ENCODE data around the gene LRRN3.

Gene LRRN3

DNA sequence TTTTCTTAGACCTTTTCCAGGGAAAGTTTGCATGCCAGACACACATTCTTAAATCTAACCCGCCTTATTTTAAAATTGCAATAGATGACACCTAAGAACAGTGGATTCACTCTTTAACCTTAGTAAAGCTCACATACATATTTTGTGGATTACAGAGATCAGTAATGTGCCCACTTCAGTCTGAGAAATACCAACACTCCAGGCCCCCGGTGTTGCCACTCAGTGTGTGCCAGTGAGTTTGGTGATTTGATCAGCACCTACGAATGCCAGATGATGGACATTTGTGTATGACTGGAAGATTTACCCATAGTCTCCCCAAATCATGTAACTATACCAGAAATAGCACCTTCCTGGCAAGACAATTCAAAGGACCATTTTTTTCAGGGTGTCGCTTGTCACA lies 2.6 kb downstream of the LRRN3 start:
- H4K20me1 ChIP-seq (ENCODE audit: insufficient read depth) = no peaks in the 10 kb centered on the region
- H3K27ac ChIP-seq = peak overlapping the region; percentile 46; the same call in 1 of the 2 replicates
- H3K4me2 ChIP-seq = peak overlapping the region; percentile 72
- no peaks in the 10 kb centered on the region for H3K79me2 ChIP-seq (ENCODE audit: insufficient read depth, low read depth)
- no peak overlapping the region for H2AFZ ChIP-seq (ENCODE audit: low read depth)
- H3K4me3 ChIP-seq (IDR thresholded peaks at IDR 0.05; ENCODE audit: insufficient read depth, low read depth, low read length) = no peak overlapping the region
- TF ChIP-seq, protein P1, sequence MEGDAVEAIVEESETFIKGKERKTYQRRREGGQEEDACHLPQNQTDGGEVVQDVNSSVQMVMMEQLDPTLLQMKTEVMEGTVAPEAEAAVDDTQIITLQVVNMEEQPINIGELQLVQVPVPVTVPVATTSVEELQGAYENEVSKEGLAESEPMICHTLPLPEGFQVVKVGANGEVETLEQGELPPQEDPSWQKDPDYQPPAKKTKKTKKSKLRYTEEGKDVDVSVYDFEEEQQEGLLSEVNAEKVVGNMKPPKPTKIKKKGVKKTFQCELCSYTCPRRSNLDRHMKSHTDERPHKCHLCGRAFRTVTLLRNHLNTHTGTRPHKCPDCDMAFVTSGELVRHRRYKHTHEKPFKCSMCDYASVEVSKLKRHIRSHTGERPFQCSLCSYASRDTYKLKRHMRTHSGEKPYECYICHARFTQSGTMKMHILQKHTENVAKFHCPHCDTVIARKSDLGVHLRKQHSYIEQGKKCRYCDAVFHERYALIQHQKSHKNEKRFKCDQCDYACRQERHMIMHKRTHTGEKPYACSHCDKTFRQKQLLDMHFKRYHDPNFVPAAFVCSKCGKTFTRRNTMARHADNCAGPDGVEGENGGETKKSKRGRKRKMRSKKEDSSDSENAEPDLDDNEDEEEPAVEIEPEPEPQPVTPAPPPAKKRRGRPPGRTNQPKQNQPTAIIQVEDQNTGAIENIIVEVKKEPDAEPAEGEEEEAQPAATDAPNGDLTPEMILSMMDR (conservative IDR thresholded peaks at IDR 0.05; ENCODE audit: low read depth, low read length) = no peak
- no peak overlapping the region for H3K9ac ChIP-seq
- no peaks in the 10 kb centered on the region for H3K36me3 ChIP-seq (ENCODE audit: insufficient read depth)
- H3K4me1 ChIP-seq (ENCODE audit: low read depth, poor library complexity, severe bottlenecking) = peaks cover 65% of the 10 kb centered on the region
- no peaks in the 10 kb centered on the region for H3K27me3 ChIP-seq (ENCODE audit: insufficient read depth, low read depth)

DNA sequence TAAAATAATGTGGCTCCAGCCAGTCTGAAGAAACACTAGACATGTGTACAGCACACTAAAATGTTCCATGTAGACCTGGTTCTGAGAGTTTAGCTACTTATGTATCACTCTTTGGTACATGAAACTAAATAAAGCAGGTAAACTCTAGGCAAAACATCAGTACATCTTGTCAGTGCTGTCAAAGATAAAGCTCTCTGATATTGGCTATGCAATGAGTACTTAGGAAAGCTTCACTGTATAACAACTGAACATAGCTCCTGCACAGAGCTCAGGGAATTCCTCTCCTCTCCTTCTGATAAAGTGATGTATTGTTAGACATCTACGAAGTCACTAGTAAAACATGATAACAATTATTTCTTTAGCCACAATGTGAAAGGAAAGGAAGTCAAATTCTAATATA lies 3.5 kb downstream of the LRRN3 start:
- Histone ChIP-seq H2AFZ (ENCODE audit: low read depth) (no peak overlapping the region), H3K27me3 (ENCODE audit: insufficient read depth, low read depth) (no peaks in the 10 kb centered on the region), H3K27ac (no peak overlapping the region), H3K79me2 (ENCODE audit: insufficient read depth, low read depth) (no peaks in the 10 kb centered on the region), H4K20me1 (ENCODE audit: insufficient read depth) (no peaks in the 10 kb centered on the region), H3K9ac (no peak overlapping the region), H3K4me1 (ENCODE audit: low read depth, poor library complexity, severe bottlenecking) (peaks cover 58% of the 10 kb centered on the region), H3K4me2 (peak overlapping the region; percentile 72; the same call in 1 of the 2 replicates), H3K4me3 (IDR thresholded peaks at IDR 0.05; ENCODE audit: insufficient read depth, low read depth, low read length) (no peak overlapping the region), H3K36me3 (ENCODE audit: insufficient read depth) (no peaks in the 10 kb centered on the region)
- TF ChIP-seq, protein P1 (conservative IDR thresholded peaks at IDR 0.05; ENCODE audit: low read depth, low read length) = no peak

DNA sequence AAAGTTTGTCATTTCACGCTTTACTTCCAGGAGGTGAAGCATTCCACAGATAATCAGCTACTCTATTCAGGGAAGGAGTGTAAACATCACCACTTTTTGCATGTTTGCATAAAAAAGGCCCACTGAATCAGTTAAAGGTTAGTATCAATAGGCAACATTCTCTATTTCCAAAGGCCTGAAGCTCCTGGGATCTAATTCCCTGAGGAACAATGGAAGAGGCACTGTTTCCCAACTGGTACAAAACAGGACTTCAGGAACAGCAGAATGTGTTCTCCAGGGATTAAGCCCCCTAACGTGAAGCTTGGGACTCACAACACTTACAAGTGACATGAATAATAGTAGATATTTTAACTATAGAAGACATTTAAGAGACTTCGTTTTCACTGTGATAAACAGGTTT lies 6.1 kb downstream of the LRRN3 start:
- H3K79me2 ChIP-seq (ENCODE audit: insufficient read depth, low read depth) = no peaks in the 10 kb centered on the region
- no peak overlapping the region for H3K4me2 ChIP-seq
- H3K27ac ChIP-seq = no peak overlapping the region
- TF ChIP-seq, protein P1 (conservative IDR thresholded peaks at IDR 0.05; ENCODE audit: low read depth, low read length) = no peak
- H2AFZ ChIP-seq (ENCODE audit: low read depth) = no peak overlapping the region
- no peaks in the 10 kb centered on the region for H4K20me1 ChIP-seq (ENCODE audit: insufficient read depth)
- H3K9ac ChIP-seq = no peak overlapping the region
- no peaks in the 10 kb centered on the region for H3K36me3 ChIP-seq (ENCODE audit: insufficient read depth)
- no peak overlapping the region for H3K4me3 ChIP-seq (IDR thresholded peaks at IDR 0.05; ENCODE audit: insufficient read depth, low read depth, low read length)
- H3K27me3 ChIP-seq (ENCODE audit: insufficient read depth, low read depth) = no peaks in the 10 kb centered on the region
- H3K4me1 ChIP-seq (ENCODE audit: low read depth, poor library complexity, severe bottlenecking) = peaks cover 32% of the 10 kb centered on the region

DNA sequence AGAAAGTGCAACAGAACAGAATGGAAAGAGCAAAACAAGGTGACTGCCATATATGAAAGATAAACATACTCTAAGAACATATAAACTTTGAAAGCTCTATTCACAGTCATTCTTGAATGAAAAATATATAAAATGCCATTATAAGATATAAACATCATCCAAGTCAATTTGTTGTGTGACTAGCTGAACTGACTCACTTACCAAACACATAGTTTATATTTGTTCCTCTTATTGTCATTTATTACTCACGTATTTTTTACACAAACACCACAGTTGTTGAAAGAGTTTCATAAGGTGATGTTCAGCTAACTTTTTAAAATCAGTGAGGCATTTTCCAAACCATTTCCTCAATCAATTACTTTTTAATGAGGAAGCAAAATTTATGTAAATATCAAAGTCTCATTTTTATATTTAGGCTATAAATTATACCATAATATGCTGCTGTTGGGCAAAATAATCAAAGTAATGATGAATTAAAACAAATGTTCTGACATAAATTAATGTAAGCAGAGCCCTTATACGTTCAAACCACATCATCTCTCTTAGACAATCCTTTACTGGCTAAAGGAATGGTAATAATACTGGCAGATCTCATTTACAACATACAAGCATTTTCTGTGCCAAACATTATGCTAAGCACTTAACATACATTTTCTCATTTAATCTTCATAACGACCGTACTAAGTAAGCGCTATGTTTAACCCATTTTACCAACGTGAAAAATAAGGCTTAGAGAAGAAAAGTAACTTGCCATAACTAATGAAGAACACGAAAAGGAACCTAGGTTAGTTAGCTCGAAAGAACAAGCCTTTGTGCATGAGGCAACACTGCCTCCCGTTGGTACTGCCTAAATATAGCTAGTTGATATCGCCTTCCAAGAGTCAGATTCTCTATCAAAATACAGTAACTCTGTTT lies 7.3 kb downstream of the LRRN3 start:
- Histone ChIP-seq H3K9ac (no peak overlapping the region), H4K20me1 (ENCODE audit: insufficient read depth) (no peaks in the 10 kb centered on the region), H3K79me2 (ENCODE audit: insufficient read depth, low read depth) (no peaks in the 10 kb centered on the region), H3K27me3 (ENCODE audit: insufficient read depth, low read depth) (no peaks in the 10 kb centered on the region), H3K4me3 (IDR thresholded peaks at IDR 0.05; ENCODE audit: insufficient read depth, low read depth, low read length) (no peak overlapping the region), H3K4me2 (no peak overlapping the region), H3K27ac (no peak overlapping the region), H2AFZ (ENCODE audit: low read depth) (no peak overlapping the region), H3K36me3 (ENCODE audit: insufficient read depth) (no peaks in the 10 kb centered on the region), H3K4me1 (ENCODE audit: low read depth, poor library complexity, severe bottlenecking) (peaks cover 20% of the 10 kb centered on the region)
- TF ChIP-seq, protein P1 (conservative IDR thresholded peaks at IDR 0.05; ENCODE audit: low read depth, low read length) = peak; percentile 58
